Esophagus muscularis mucosa (tissue), 4 donors: Measurements from ENCODE around the gene DISC1. TPM values are rescaled to one million over a fixed set of nuclear protein-coding genes. Genes with fewer than 3 reads are reported as not detected.

Source experiments
- DNase-seq: peaks from one replicate; pipeline ENCODE4 v3.0.0-alpha.2; 2017; ENCODE audit errors: extremely low spot score
- H3K27ac ChIP-seq, 4 donors: fragments of 200-600 bp; sonication (generic); replicated peaks in 1 of 4; 1 replicate in 3 of 4; 2 replicates in 1 of 4; pipeline ENCODE4 v1.5.1; 2016 to 2019; ENCODE audit warnings: mild to moderate bottlenecking in 1 of 4
- H3K27me3 ChIP-seq, 4 donors: fragments of 200-600 bp; sonication (generic); one replicate each; pipeline versions ENCODE4 v1.5.1 to v1.6.0; 2016 to 2019
- H3K36me3 ChIP-seq, 4 donors: fragments of 200-600 bp; sonication (generic); one replicate each; pipeline ENCODE4 v1.5.1; 2016 to 2019
- H3K4me1 ChIP-seq, 4 donors: fragments of 200-600 bp; sonication (generic); one replicate each; pipeline ENCODE4 v1.5.1; 2016 to 2019
- H3K4me3 ChIP-seq, 4 donors: fragments of 200-600 bp; sonication (generic); 1 replicate in 2 of 4; 2 replicates in 2 of 4; pipeline ENCODE4 v1.5.1; 2016 to 2019; ENCODE audit warnings: mild to moderate bottlenecking in 4 of 4, moderate library complexity in 1 of 4
- H3K9me3 ChIP-seq, 4 donors: fragments of 200-600 bp; sonication (generic); 1 replicate in 3 of 4; 2 replicates in 1 of 4; pipeline ENCODE4 v1.5.1; 2016 to 2019
- EP300 ChIP-seq: sonication (generic); formaldehyde crosslinking; IDR thresholded peaks from one replicate; pipeline ENCODE4 v1.6.1; 2017; ENCODE audit warnings: antibody characterized with exemption
- POLR2A ChIP-seq: fragments of 450-650 bp; IDR thresholded peaks from one replicate; pipeline ENCODE4 v1.6.1; 2017; ENCODE audit warnings: antibody characterized with exemption, moderate library complexity, mild to moderate bottlenecking, low read depth
- POLR2AphosphoS5 ChIP-seq, 2 donors: sonication (generic); formaldehyde crosslinking; IDR thresholded peaks; one replicate each; pipeline ENCODE4 v1.6.1; 2017; ENCODE audit warnings: antibody characterized with exemption in 2 of 2
- WGBS: methylation state at CpG from one replicate; pipeline ENCODE4 v1.1.5; 2018; 5-methylcytosine and 5-hydroxymethylcytosine counted together
- intact Hi-C: fragments of 100-400 bp; cut with DNase I; formaldehyde crosslinking; loops from one replicate; pipeline ENCODE4 v1.15.1; 2023
- total RNA-seq, 4 donors: library from RNA; depleted of rRNA; stranded (reverse); fragments of >200 nt; gene quantifications; one replicate each; pipeline versions ENCODE4 v1.1.0 to v1.2.1, GENCODE V29; 2016
- TF ChIP-seq, protein P1 (sequence below), 3 experiments: fragments of 200-600 bp in 2 of 3; fragments of 450-650 bp in 1 of 3; sonication (generic) in 2 of 3; IDR thresholded peaks; one replicate each; pipeline ENCODE4 v1.5.1; 2017 to 2019; ENCODE audit warnings: antibody characterized with exemption in 3 of 3, mild to moderate bottlenecking in 2 of 3, moderate library complexity in 1 of 3

DISC1 gene
- total RNA-seq, 4 donors from 2014 or later = 5.3 to 6.6 (median 6.2) TPM

DNA sequence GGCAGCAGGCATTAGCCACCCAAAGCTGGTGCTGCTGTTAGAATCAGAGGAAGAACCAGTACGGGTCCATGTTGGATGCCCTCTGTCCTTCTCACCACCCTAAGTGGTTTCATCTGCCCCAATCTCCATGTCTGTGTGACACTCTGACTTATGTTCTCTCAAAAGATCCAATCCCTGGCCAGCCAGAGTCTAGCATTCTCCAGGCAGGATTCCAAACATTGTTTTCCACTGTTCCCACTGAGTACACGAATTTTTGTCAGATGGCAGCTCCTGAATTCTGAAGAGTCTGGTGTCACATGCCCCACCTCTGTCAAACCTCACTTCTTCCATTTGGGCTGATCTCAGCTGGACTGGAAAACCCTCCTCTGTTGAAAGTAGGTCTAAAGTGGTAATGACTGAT is 166.0 kb downstream of the DISC1 start:
- Histone ChIP-seq H3K27me3 (no peaks in the 10 kb centered on the region), H3K4me1 (peaks cover 0 to 5% (median 0%) of the 10 kb centered on the region in 4 donors), H3K4me3 (no peak overlapping the region), H3K27ac (no peak overlapping the region), H3K36me3 (no peaks in the 10 kb centered on the region), H3K9me3 (peaks cover 0 to 4% (median 0%) of the 10 kb centered on the region in 4 donors)
- no peak for DNase-seq
- intact Hi-C loops = no loop called here
- WGBS = 69% methylated on average over 2 of the region's 2 CpGs
- TF ChIP-seq EP300 (no peak), POLR2AphosphoS5 (IDR thresholded peaks at IDR 0.05) (no peak), POLR2A (no peak)
- TF ChIP-seq, protein P1, sequence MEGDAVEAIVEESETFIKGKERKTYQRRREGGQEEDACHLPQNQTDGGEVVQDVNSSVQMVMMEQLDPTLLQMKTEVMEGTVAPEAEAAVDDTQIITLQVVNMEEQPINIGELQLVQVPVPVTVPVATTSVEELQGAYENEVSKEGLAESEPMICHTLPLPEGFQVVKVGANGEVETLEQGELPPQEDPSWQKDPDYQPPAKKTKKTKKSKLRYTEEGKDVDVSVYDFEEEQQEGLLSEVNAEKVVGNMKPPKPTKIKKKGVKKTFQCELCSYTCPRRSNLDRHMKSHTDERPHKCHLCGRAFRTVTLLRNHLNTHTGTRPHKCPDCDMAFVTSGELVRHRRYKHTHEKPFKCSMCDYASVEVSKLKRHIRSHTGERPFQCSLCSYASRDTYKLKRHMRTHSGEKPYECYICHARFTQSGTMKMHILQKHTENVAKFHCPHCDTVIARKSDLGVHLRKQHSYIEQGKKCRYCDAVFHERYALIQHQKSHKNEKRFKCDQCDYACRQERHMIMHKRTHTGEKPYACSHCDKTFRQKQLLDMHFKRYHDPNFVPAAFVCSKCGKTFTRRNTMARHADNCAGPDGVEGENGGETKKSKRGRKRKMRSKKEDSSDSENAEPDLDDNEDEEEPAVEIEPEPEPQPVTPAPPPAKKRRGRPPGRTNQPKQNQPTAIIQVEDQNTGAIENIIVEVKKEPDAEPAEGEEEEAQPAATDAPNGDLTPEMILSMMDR (IDR thresholded peaks at IDR 0.05) = no peak

DNA sequence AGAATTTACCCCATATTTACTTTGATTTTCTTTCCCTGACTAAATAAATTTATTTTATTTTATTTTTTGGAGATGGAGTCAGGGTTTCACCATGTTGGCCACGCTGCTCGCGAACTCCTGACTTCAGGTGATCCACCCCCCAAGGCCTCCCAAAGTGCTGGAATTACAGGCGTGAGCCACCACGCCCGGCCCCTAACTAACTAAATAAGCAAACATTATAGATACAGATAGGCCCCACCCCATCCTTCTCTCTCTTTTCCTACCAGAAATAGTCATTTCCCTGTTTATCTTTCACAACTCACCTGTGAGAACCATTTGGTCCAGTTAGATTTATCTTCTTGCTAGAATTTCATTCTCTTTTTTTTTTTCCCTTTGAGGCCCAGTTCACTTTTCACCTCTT is 167.3 kb downstream of the DISC1 start:
- Histone ChIP-seq H3K4me3 (no peak overlapping the region), H3K9me3 (peaks cover 0 to 4% (median 0%) of the 10 kb centered on the region in 4 donors), H3K4me1 (peaks cover 0 to 5% (median 0%) of the 10 kb centered on the region in 4 donors), H3K27me3 (no peaks in the 10 kb centered on the region), H3K36me3 (no peaks in the 10 kb centered on the region), H3K27ac (no peak overlapping the region)
- DNase-seq = no peak
- intact Hi-C loops = no loop called here
- TF ChIP-seq POLR2AphosphoS5 (IDR thresholded peaks at IDR 0.05) (no peak), EP300 (no peak), POLR2A (no peak)
- TF ChIP-seq, protein P1 (IDR thresholded peaks at IDR 0.05) = no peak
- WGBS = 97% methylated on average over 6 of the region's 6 CpGs

DNA sequence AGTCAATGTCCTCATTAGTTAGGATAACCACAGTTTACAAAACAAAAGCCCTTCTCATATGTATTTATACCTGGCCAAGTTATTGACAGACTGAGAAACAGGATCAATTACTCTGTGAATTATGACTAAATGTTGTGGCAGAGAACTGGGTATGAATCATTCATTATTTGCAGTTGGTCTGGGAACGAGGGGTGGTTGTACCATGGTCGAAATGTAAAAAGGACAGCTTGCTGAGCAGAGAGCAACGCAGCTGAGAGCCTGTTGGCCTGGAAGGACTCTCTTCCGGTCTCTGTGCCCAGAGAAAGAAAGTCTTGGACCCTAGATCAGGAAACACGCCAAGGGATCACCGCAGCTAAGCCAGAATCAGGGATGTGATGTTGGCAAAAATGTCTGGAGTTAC is 169.6 kb downstream of the DISC1 start:
- no peak for DNase-seq
- H3K36me3 ChIP-seq = no peaks in the 10 kb centered on the region
- H3K4me3 ChIP-seq = no peak overlapping the region
- TF ChIP-seq, protein P1 (IDR thresholded peaks at IDR 0.05) = no peak
- H3K27me3 ChIP-seq = no peaks in the 10 kb centered on the region
- no peak overlapping the region for H3K27ac ChIP-seq
- WGBS = 82% methylated on average over 6 of the region's 6 CpGs
- H3K9me3 ChIP-seq = no peaks in the 10 kb centered on the region
- intact Hi-C loops = no loop called here
- H3K4me1 ChIP-seq = peaks cover 0 to 5% (median 0%) of the 10 kb centered on the region in 4 donors

- no peaks in the 10 kb centered on the region for H3K9me3 ChIP-seq
- TF ChIP-seq, protein P1 (IDR thresholded peaks at IDR 0.05) = no peak
- TF ChIP-seq POLR2A (no peak), EP300 (no peak), POLR2AphosphoS5 (IDR thresholded peaks at IDR 0.05) (no peak)
- no peaks in the 10 kb centered on the region for H3K4me1 ChIP-seq
- no peak overlapping the region for H3K27ac ChIP-seq
- peak; percentile 39 for DNase-seq
- intact Hi-C loops = no loop called here
- no peak overlapping the region for H3K4me3 ChIP-seq
- 59% methylated on average over 6 of the region's 6 CpGs for WGBS
- H3K27me3 ChIP-seq = no peaks in the 10 kb centered on the region
- H3K36me3 ChIP-seq = no peaks in the 10 kb centered on the region
Measured at GRCh38 chr1:231799363-231799986, 172.9 kb downstream of the DISC1 start.

DNA sequence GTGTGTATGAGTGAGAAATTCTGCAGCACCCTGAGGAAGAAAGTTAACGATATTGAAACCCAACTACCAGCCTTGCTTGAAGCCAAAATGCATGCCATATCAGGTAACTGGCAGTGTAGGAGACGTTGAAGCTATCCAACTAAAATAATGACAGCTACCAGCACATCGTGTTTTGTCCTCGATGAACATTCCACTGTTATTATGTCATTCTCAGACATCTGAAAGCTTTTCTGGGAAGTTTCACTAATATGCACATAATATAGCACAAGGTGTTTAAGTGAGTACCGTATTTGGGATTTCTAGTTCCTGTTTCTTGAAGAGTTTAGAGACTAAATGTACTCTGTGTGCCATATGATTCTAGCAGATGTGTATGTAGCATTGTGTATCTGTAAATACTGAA is 173.5 kb downstream of the DISC1 start:
- no peaks in the 10 kb centered on the region for H3K4me1 ChIP-seq
- H3K27me3 ChIP-seq = no peaks in the 10 kb centered on the region
- no peak overlapping the region for H3K4me3 ChIP-seq
- H3K36me3 ChIP-seq = no peaks in the 10 kb centered on the region
- no peaks in the 10 kb centered on the region for H3K9me3 ChIP-seq
- intact Hi-C loops = no loop called here
- TF ChIP-seq EP300 = no peak
- TF ChIP-seq, protein P1 (IDR thresholded peaks at IDR 0.05) = no peak
- no peak for TF ChIP-seq POLR2AphosphoS5 (IDR thresholded peaks at IDR 0.05)
- no peak for TF ChIP-seq POLR2A
- 82% methylated on average over 5 of the region's 5 CpGs for WGBS
- DNase-seq = peak; percentile 17
- H3K27ac ChIP-seq = no peak overlapping the region
